SU-DHL-6 (cell line): Measurements from ENCODE around the gene TRAPPC2L.

Experiments used
- H2AFZ ChIP-seq: fragments of 200-600 bp; sonication (generic); 2 replicates; pipeline ENCODE4 v1.6.1; 2014; ENCODE audit warnings: low read depth, mild to moderate bottlenecking, moderate library complexity, mixed read lengths, antibody characterized with exemption, low read length; ENCODE audit not compliant: severe bottlenecking
- H3F3A ChIP-seq: fragments of 200-600 bp; shearing (Covaris generic); 2 replicates; pipeline ENCODE4 v1.6.0; 2016; ENCODE audit warnings: antibody characterized with exemption, mild to moderate bottlenecking; ENCODE audit not compliant: insufficient read depth
- H3K27ac ChIP-seq: fragments of 200-600 bp; sonication (generic); 2 replicates; pipeline ENCODE4 v1.5.1; 2016; ENCODE audit warnings: low read depth, mild to moderate bottlenecking, low read length, moderate library complexity, mixed read lengths
- H3K27me3 ChIP-seq: fragments of 200-600 bp; sonication (generic), shearing (Covaris generic); 2 replicates; pipeline ENCODE4 v1.6.0; 2014; ENCODE audit warnings: mild to moderate bottlenecking, low read length
- H3K36me3 ChIP-seq: fragments of 200-600 bp; sonication (generic); 2 replicates; pipeline ENCODE4 v1.6.1; 2014; ENCODE audit warnings: mild to moderate bottlenecking, low read length, mixed read lengths
- H3K4me2 ChIP-seq: fragments of 300-600, 200-600 bp; shearing (Covaris generic), sonication (generic); 2 replicates; pipeline ENCODE4 v1.6.0; 2014; ENCODE audit warnings: low read length, low read depth, mild to moderate bottlenecking; ENCODE audit not compliant: poor library complexity, severe bottlenecking
- H3K4me3 ChIP-seq: fragments of 200-600 bp; sonication (generic); 2 replicates; pipeline ENCODE4 v1.5.1; 2014; ENCODE audit warnings: antibody characterized with exemption, low read length, mild to moderate bottlenecking, mixed read lengths; ENCODE audit not compliant: insufficient read depth, poor library complexity, severe bottlenecking
- H3K79me2 ChIP-seq: fragments of 200-600 bp; sonication (generic); 2 replicates; pipeline ENCODE4 v1.6.1; 2014; ENCODE audit warnings: mild to moderate bottlenecking, low read length, moderate library complexity; ENCODE audit not compliant: insufficient read depth
- H3K9ac ChIP-seq: fragments of 200-600 bp; sonication (generic); 2 replicates; pipeline ENCODE4 v1.7.0; 2014; ENCODE audit warnings: mild to moderate bottlenecking, low read length
- H3K9me2 ChIP-seq: fragments of 200-600 bp; sonication (generic); replicated peaks from 2 replicates; pipeline ENCODE4 v1.6.1; 2014; ENCODE audit warnings: low read length; ENCODE audit not compliant: insufficient read depth
- H3K9me3 ChIP-seq: fragments of 200-600 bp; sonication (generic); 2 replicates; pipeline ENCODE4 v1.6.1; 2014; ENCODE audit warnings: low read length, mixed read lengths; ENCODE audit not compliant: insufficient read depth
- H4K20me1 ChIP-seq: fragments of 200-600 bp; sonication (generic); 2 replicates; pipeline ENCODE4 v1.6.1; 2014; ENCODE audit warnings: low read depth, mild to moderate bottlenecking, antibody characterized with exemption, low read length, moderate library complexity, mixed read lengths
- CTCF ChIP-seq: fragments of 200-600 bp; sonication (generic); IDR thresholded peaks from one replicate; pipeline ENCODE4 v1.5.1; 2017; ENCODE audit warnings: antibody characterized with exemption, mild to moderate bottlenecking, low read length, moderate library complexity; ENCODE audit not compliant: insufficient read depth, poor library complexity, severe bottlenecking
- EZH2phosphoT487 ChIP-seq: fragments of 200-600 bp; sonication (generic), shearing (Covaris generic); conservative IDR thresholded peaks from 2 replicates; pipeline ENCODE4 v1.6.1; 2018; ENCODE audit warnings: mild to moderate bottlenecking, antibody characterized with exemption, low read length, moderate library complexity, mixed read lengths

TRAPPC2L gene

GRCh38 chr16:88905563-88905962, 48.6 kb downstream of the TRAPPC2L start:
- Histone ChIP-seq H3K36me3 (no peaks in the 10 kb centered on the region), H3K9ac (no peak overlapping the region), H2AFZ (no peak overlapping the region), H3K79me2 (peaks cover 86% of the 10 kb centered on the region), H3K9me3 (no peaks in the 10 kb centered on the region), H3K9me2 (no peaks in the 10 kb centered on the region), H3F3A (no peaks in the 10 kb centered on the region), H4K20me1 (peaks cover 11% of the 10 kb centered on the region; the same call in 1 of the 2 replicates), H3K4me3 (no peak overlapping the region), H3K27ac (no peak overlapping the region), H3K4me2 (no peak overlapping the region), H3K27me3 (no peaks in the 10 kb centered on the region)
- no peak for TF ChIP-seq CTCF
- TF ChIP-seq EZH2phosphoT487, result no peak

GRCh38 chr16:88906020-88906419, 49.1 kb downstream of the TRAPPC2L start:
- Histone ChIP-seq H3F3A (no peaks in the 10 kb centered on the region), H3K9ac (no peak overlapping the region), H2AFZ (no peak overlapping the region), H4K20me1 (peaks cover 11% of the 10 kb centered on the region; the same call in 1 of the 2 replicates), H3K4me3 (no peak overlapping the region), H3K27me3 (no peaks in the 10 kb centered on the region), H3K36me3 (no peaks in the 10 kb centered on the region), H3K9me2 (no peaks in the 10 kb centered on the region), H3K9me3 (no peaks in the 10 kb centered on the region), H3K27ac (no peak overlapping the region), H3K79me2 (peaks cover 88% of the 10 kb centered on the region), H3K4me2 (no peak overlapping the region)
- TF ChIP-seq CTCF, result no peak
- no peak for TF ChIP-seq EZH2phosphoT487

GRCh38 chr16:88906535-88907105, 49.7 kb downstream of the TRAPPC2L start:
- no peaks in the 10 kb centered on the region for H3F3A ChIP-seq
- no peaks in the 10 kb centered on the region for H3K9me3 ChIP-seq
- H2AFZ ChIP-seq, result no peak overlapping the region
- H3K27me3 ChIP-seq, result no peaks in the 10 kb centered on the region
- peaks cover 11% of the 10 kb centered on the region; the same call in 1 of the 2 replicates for H4K20me1 ChIP-seq
- H3K9me2 ChIP-seq, result no peaks in the 10 kb centered on the region
- TF ChIP-seq EZH2phosphoT487 (no peak), CTCF (no peak)
- H3K36me3 ChIP-seq, result no peaks in the 10 kb centered on the region
- no peak overlapping the region for H3K4me3 ChIP-seq
- no peak overlapping the region for H3K27ac ChIP-seq
- no peak overlapping the region for H3K4me2 ChIP-seq
- H3K79me2 ChIP-seq, result peaks cover 92% of the 10 kb centered on the region
- H3K9ac ChIP-seq, result no peak overlapping the region
